Suppressor macrophage treated with lipopolysaccharide for 4 hours (primary cell): ENCODE data around the gene PIGO.

Experiments
- DNase-seq: peaks from one replicate; pipeline ENCODE4 v3.0.0-alpha.2; 2020

Gene PIGO

GRCh38 chr9:35105571-35106342 lies 9.4 kb upstream of the PIGO start:
- no peak for DNase-seq

GRCh38 chr9:35105126-35105525 lies 8.7 kb upstream of the PIGO start:
- DNase-seq: no peak

GRCh38 chr9:35104586-35104985 lies 8.2 kb upstream of the PIGO start:
- DNase-seq: no peak

GRCh38 chr9:35103660-35104191 lies 7.3 kb upstream of the PIGO start:
- DNase-seq: no peak

- peak; percentile 95 for DNase-seq
These were observed 6.6 kb upstream of the PIGO start, which contains the start of gene STOML2 for GRCh38 chr9:35102769-35103659. Gene STOML2 (minus strand): TSS chr9:35103131. CDS start chr9:35103094, 37 bp downstream.

GRCh38 chr9:35102465-35102768 lies 6.0 kb upstream of the PIGO start:
- no peak for DNase-seq

- DNase-seq: no peak
These were observed 1.2 kb upstream of the PIGO start for GRCh38 chr9:35097573-35097972.

- DNase-seq: no peak
These were observed 4.9 kb downstream of the PIGO start for GRCh38 chr9:35091536-35091935.

GRCh38 chr9:35089434-35089833 lies 7.0 kb downstream of the PIGO start:
- DNase-seq: no peak

- no peak for DNase-seq
These were observed 11.3 kb downstream of the PIGO start for GRCh38 chr9:35085078-35085477.

- peak; percentile 91 for DNase-seq
These were observed 16.7 kb downstream of the PIGO start, which contains the start of gene FANCG for GRCh38 chr9:35079426-35080341. Gene FANCG (minus strand): TSS chr9:35079942. CDS start chr9:35079524, 418 bp downstream.

GRCh38 chr9:35079041-35079425 lies 17.4 kb downstream of the PIGO start:
- DNase-seq: no peak

GRCh38 chr9:35078066-35078465 lies 18.3 kb downstream of the PIGO start:
- DNase-seq: no peak

- DNase-seq: no peak
These were observed 19.5 kb downstream of the PIGO start for GRCh38 chr9:35076848-35077247.

GRCh38 chr9:35075358-35075757 lies 21.0 kb downstream of the PIGO start:
- no peak for DNase-seq

GRCh38 chr9:35074791-35075190 lies 21.6 kb downstream of the PIGO start:
- no peak for DNase-seq

GRCh38 chr9:35074141-35074540 lies 22.2 kb downstream of the PIGO start:
- DNase-seq: no peak

GRCh38 chr9:35073279-35073612 lies 23.1 kb downstream of the PIGO start:
- DNase-seq: no peak

- DNase-seq: peak; percentile 98
These were observed 23.7 kb downstream of the PIGO start, which contains the start of gene VCP for GRCh38 chr9:35072461-35073278. Gene VCP (minus strand): TSS chr9:35072625. CDS start chr9:35072353, 272 bp downstream.

GRCh38 chr9:35071814-35072460 lies 24.5 kb downstream of the PIGO start:
- peak; percentile 86 for DNase-seq
